ENCODE data around the gene NPTN.
"Not testable (repeated sequence)": the region's sequence is repeated elsewhere in the genome, so short reads cannot be mapped to it uniquely, and the experiment has no call there.

NPTN gene

GRCh38 chr15:73650416-73651126 lies 17.4 kb upstream of the NPTN start:
- Histone ChIP-seq H3K9ac (ENCODE audit: insufficient read length, low read depth) (no peak overlapping the region), H3K9me3 (ENCODE audit: insufficient read depth, low read length) (no peaks in the 10 kb centered on the region), H3K27me3 (ENCODE audit: insufficient read depth, insufficient read length) (no peaks in the 10 kb centered on the region), H3K4me3 (ENCODE audit: insufficient read length, low read depth) (no peak overlapping the region), H3K36me3 (ENCODE audit: insufficient read depth, insufficient read length, low read length) (no peaks in the 10 kb centered on the region), H3K4me1 (ENCODE audit: insufficient read depth, insufficient read length) (no peaks in the 10 kb centered on the region)
- TF ChIP-seq SUZ12 (IDR thresholded peaks at IDR 0.05; ENCODE audit: extremely low read depth, insufficient read depth, insufficient read length) (no peak), ZNF274 (IDR thresholded peaks at IDR 0.05; ENCODE audit: low read depth, low read length) (no peak), YY1 (IDR thresholded peaks at IDR 0.05; ENCODE audit: insufficient read depth, insufficient read length) (no peak)
- no peak for DNase-seq (ENCODE audit: low read depth, low spot score)

- H3K27me3 ChIP-seq (ENCODE audit: insufficient read depth, insufficient read length), result no peaks in the 10 kb centered on the region
- no peak for DNase-seq (ENCODE audit: low read depth, low spot score)
- TF ChIP-seq SUZ12 (IDR thresholded peaks at IDR 0.05; ENCODE audit: extremely low read depth, insufficient read depth, insufficient read length) (no peak), YY1 (IDR thresholded peaks at IDR 0.05; ENCODE audit: insufficient read depth, insufficient read length) (no peak), ZNF274 (IDR thresholded peaks at IDR 0.05; ENCODE audit: low read depth, low read length) (no peak)
- no peaks in the 10 kb centered on the region for H3K4me1 ChIP-seq (ENCODE audit: insufficient read depth, insufficient read length)
- H3K36me3 ChIP-seq (ENCODE audit: insufficient read depth, insufficient read length, low read length), result no peaks in the 10 kb centered on the region
- no peak overlapping the region for H3K9ac ChIP-seq (ENCODE audit: insufficient read length, low read depth)
- H3K9me3 ChIP-seq (ENCODE audit: insufficient read depth, low read length), result no peaks in the 10 kb centered on the region
- H3K4me3 ChIP-seq (ENCODE audit: insufficient read length, low read depth), result no peak overlapping the region
Observed at GRCh38 chr15:73648014-73648295, 14.8 kb upstream of the NPTN start.

GRCh38 chr15:73647259-73648013 lies 14.2 kb upstream of the NPTN start:
- H3K9me3 ChIP-seq (ENCODE audit: insufficient read depth, low read length), result no peaks in the 10 kb centered on the region
- no peaks in the 10 kb centered on the region for H3K27me3 ChIP-seq (ENCODE audit: insufficient read depth, insufficient read length)
- TF ChIP-seq ZNF274 (IDR thresholded peaks at IDR 0.05; ENCODE audit: low read depth, low read length) (no peak), SUZ12 (IDR thresholded peaks at IDR 0.05; ENCODE audit: extremely low read depth, insufficient read depth, insufficient read length) (no peak), YY1 (IDR thresholded peaks at IDR 0.05; ENCODE audit: insufficient read depth, insufficient read length) (no peak)
- H3K4me3 ChIP-seq (ENCODE audit: insufficient read length, low read depth), result no peak overlapping the region
- no peak overlapping the region for H3K9ac ChIP-seq (ENCODE audit: insufficient read length, low read depth)
- H3K4me1 ChIP-seq (ENCODE audit: insufficient read depth, insufficient read length), result no peaks in the 10 kb centered on the region
- DNase-seq (ENCODE audit: low read depth, low spot score), result no peak
- H3K36me3 ChIP-seq (ENCODE audit: insufficient read depth, insufficient read length, low read length), result no peaks in the 10 kb centered on the region

DNA sequence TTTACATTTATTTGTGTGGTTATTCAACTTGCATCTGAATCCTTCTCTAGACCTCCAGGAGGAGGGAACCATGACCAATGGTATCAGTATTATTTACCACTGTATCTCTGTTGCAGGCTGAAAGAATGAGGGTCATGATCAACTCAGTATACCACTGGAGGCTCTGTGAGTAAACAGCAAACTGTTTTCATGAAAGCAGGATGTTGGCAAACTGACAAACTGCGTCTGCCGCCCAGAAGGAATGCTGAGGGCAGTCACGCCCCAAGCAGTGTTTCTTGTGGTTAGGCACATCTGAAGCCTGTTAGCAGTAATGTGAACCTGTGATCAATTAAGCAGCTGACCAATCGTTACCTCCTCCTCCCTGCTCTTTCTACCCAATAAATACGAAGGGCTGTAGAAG lies 6.3 kb upstream of the NPTN start:
- not testable (repeated sequence) for H3K36me3 ChIP-seq (ENCODE audit: insufficient read depth, insufficient read length, low read length); H3K9ac ChIP-seq (ENCODE audit: insufficient read length, low read depth); DNase-seq (ENCODE audit: low read depth, low spot score)

DNA sequence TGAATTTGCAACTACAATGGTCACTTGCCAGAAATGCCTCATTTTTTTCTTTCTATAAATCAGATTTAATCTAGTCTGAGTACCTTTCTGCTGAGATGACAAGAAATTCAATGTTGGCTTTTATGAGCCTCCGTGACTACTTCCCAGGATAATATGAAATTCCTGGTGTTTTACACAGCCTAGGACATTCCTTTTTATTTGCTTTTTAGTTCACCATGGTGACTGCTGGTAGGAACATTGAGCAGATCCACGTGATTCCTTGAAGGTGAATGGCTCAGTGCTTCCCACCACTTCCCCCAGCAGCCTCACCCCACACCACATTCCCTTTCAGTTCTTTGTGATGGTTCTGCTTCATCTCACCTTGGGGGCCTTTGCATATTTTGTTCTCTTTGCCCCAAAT lies 4.3 kb upstream of the NPTN start:
- H3K36me3 ChIP-seq (ENCODE audit: insufficient read depth, insufficient read length, low read length), result no peaks in the 10 kb centered on the region
- no peak overlapping the region for H3K9ac ChIP-seq (ENCODE audit: insufficient read length, low read depth)
- no peak for TF ChIP-seq ZNF274 (IDR thresholded peaks at IDR 0.05; ENCODE audit: low read depth, low read length)
- TF ChIP-seq SUZ12 (IDR thresholded peaks at IDR 0.05; ENCODE audit: extremely low read depth, insufficient read depth, insufficient read length), result no peak
- H3K4me3 ChIP-seq (ENCODE audit: insufficient read length, low read depth), result no peak overlapping the region
- DNase-seq (ENCODE audit: low read depth, low spot score), result no peak
- H3K27me3 ChIP-seq (ENCODE audit: insufficient read depth, insufficient read length), result no peaks in the 10 kb centered on the region
- H3K9me3 ChIP-seq (ENCODE audit: insufficient read depth, low read length), result peaks cover 15% of the 10 kb centered on the region
- no peaks in the 10 kb centered on the region for H3K4me1 ChIP-seq (ENCODE audit: insufficient read depth, insufficient read length)

More for the DNA sequence above, 6.3 kb upstream of the NPTN start:
- peaks cover 15% of the 10 kb centered on the region for H3K9me3 ChIP-seq (ENCODE audit: insufficient read depth, low read length)
- H3K27me3 ChIP-seq (ENCODE audit: insufficient read depth, insufficient read length); H3K4me1 ChIP-seq (ENCODE audit: insufficient read depth, insufficient read length); H3K4me3 ChIP-seq (ENCODE audit: insufficient read length, low read depth): not testable (repeated sequence)

DNA sequence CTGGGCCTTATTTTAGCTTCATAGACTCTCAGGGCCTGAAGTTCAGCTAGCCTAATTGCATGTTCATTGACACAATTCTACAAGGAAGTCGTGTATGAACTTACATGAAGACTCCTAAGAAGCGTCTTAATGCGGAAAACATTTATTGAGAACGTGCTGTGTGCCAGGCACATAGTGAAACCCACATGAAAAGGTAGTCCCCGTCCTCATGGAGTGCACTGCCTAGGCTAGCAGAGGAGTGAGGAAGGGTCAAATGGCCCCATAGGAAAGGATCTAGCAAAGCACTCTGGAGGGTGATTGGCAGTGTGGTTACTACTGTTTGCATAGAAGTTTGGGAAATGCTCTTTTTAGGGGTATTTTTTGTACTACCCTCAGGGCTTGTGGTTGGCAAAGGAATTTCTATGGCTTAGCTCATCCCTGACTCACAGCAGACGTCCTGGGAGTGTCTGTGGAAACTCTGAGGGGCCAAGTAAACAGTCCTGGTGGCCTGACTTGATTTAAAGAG lies 854 bp upstream of the NPTN start:
- Histone ChIP-seq H3K9me3 (ENCODE audit: insufficient read depth, low read length) (no peaks in the 10 kb centered on the region), H3K9ac (ENCODE audit: insufficient read length, low read depth) (peak overlapping the region; percentile 80), H3K36me3 (ENCODE audit: insufficient read depth, insufficient read length, low read length) (no peaks in the 10 kb centered on the region), H3K4me1 (ENCODE audit: insufficient read depth, insufficient read length) (no peaks in the 10 kb centered on the region), H3K27me3 (ENCODE audit: insufficient read depth, insufficient read length) (no peaks in the 10 kb centered on the region), H3K4me3 (ENCODE audit: insufficient read length, low read depth) (peak overlapping the region; percentile 53)
- no peak for TF ChIP-seq YY1 (IDR thresholded peaks at IDR 0.05; ENCODE audit: insufficient read depth, insufficient read length)
- no peak for TF ChIP-seq SUZ12 (IDR thresholded peaks at IDR 0.05; ENCODE audit: extremely low read depth, insufficient read depth, insufficient read length)
- no peak for TF ChIP-seq ZNF274 (IDR thresholded peaks at IDR 0.05; ENCODE audit: low read depth, low read length)
- DNase-seq (ENCODE audit: low read depth, low spot score), result no peak

DNA sequence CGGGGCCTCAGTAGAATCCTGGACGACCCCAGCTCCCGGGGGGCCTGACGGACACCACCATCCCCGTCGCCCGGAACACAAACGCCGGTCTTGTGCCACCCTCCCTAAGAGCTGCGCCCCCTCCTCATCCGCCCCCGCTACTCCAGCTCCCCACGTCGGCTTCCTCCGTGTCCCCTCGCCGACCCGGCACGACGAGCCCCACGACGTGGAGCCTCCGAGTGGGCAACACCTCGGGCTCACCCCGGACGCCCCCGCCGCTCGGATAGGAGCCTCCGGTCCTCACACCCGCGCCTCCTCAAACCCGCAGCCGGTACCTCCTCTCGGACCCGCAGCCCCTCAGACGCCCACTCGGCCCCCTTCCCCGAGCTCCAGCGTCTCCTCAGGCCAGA lies 525 bp downstream of the NPTN start:
- Histone ChIP-seq H3K36me3 (ENCODE audit: insufficient read depth, insufficient read length, low read length) (no peaks in the 10 kb centered on the region), H3K9me3 (ENCODE audit: insufficient read depth, low read length) (no peaks in the 10 kb centered on the region), H3K4me3 (ENCODE audit: insufficient read length, low read depth) (peak overlapping the region; percentile 84), H3K9ac (ENCODE audit: insufficient read length, low read depth) (peak overlapping the region; percentile 94), H3K4me1 (ENCODE audit: insufficient read depth, insufficient read length) (no peaks in the 10 kb centered on the region), H3K27me3 (ENCODE audit: insufficient read depth, insufficient read length) (no peaks in the 10 kb centered on the region)
- DNase-seq (ENCODE audit: low read depth, low spot score), result no peak
- TF ChIP-seq YY1 (IDR thresholded peaks at IDR 0.05; ENCODE audit: insufficient read depth, insufficient read length), result no peak
